H9 (cell line): ENCODE measurements around the gene SCRN1. TPM values are rescaled to one million over a fixed set of nuclear protein-coding genes. Genes with fewer than 3 reads are reported as not detected.

Experiments
- DNase-seq: peaks from one replicate; pipeline ENCODE4 v3.0.0-alpha.2; 2017
- H2AFZ ChIP-seq: one replicate; pipeline ENCODE4 v1.6.1; 2013; ENCODE audit warnings: mild to moderate bottlenecking, low read length, control low read depth, moderate library complexity
- H2AK5ac ChIP-seq: 2 replicates; pipeline ENCODE4 v1.6.1; 2013; ENCODE audit warnings: low read length, control low read depth, mixed read lengths; ENCODE audit not compliant: insufficient read length
- H2BK120ac ChIP-seq: one replicate; pipeline ENCODE4 v1.6.1; 2013; ENCODE audit warnings: low read depth, mild to moderate bottlenecking, low read length, control low read depth, inconsistent platforms; ENCODE audit not compliant: poor library complexity, severe bottlenecking
- H2BK12ac ChIP-seq: 2 replicates; pipeline ENCODE4 v1.6.1; 2013; ENCODE audit warnings: low read length, control low read depth, mixed read lengths, low read depth; ENCODE audit not compliant: insufficient read length
- H2BK15ac ChIP-seq: 2 replicates; pipeline ENCODE4 v1.6.1; 2013; ENCODE audit warnings: low read depth, low read length, control low read depth
- H2BK20ac ChIP-seq: one replicate; pipeline ENCODE4 v1.6.1; 2013; ENCODE audit warnings: low read depth, mild to moderate bottlenecking, low read length, control low read depth, inconsistent platforms; ENCODE audit not compliant: poor library complexity, severe bottlenecking
- H2BK5ac ChIP-seq: 2 replicates; pipeline ENCODE4 v1.6.1; 2013; ENCODE audit warnings: low read length, control low read depth, mixed read lengths; ENCODE audit not compliant: insufficient read length
- H3K14ac ChIP-seq: 2 replicates; pipeline ENCODE4 v1.6.1; 2013; ENCODE audit warnings: low read length, control low read depth; ENCODE audit not compliant: insufficient read depth
- H3K18ac ChIP-seq: 2 replicates; pipeline ENCODE4 v1.6.1; 2013; ENCODE audit warnings: low read depth, mild to moderate bottlenecking, mixed read lengths, low read length, control low read depth; ENCODE audit not compliant: insufficient read length
- H3K23ac ChIP-seq: 2 replicates; pipeline ENCODE4 v1.6.1; 2013; ENCODE audit warnings: low read length, control low read depth, mixed read lengths, low read depth; ENCODE audit not compliant: insufficient read length
- H3K23me2 ChIP-seq: 2 replicates; pipeline ENCODE4 v1.6.1; 2013; ENCODE audit warnings: low read depth, mild to moderate bottlenecking, mixed read lengths, low read length, control low read depth; ENCODE audit not compliant: insufficient read length, poor library complexity, severe bottlenecking
- H3K27ac ChIP-seq: 2 replicates; pipeline ENCODE4 v1.5.1; 2013; ENCODE audit warnings: low read length, control low read depth, mixed read lengths, low read depth; ENCODE audit not compliant: insufficient read length
- H3K27me3 ChIP-seq: 2 replicates; pipeline ENCODE4 v1.6.1; 2013; ENCODE audit warnings: low read length, control low read depth, inconsistent platforms; ENCODE audit not compliant: insufficient read depth
- H3K4ac ChIP-seq: 2 replicates; pipeline ENCODE4 v1.6.1; 2013; ENCODE audit warnings: low read depth, mild to moderate bottlenecking, control low read depth, inconsistent platforms, low read length, moderate library complexity
- H3K4me1 ChIP-seq: 2 replicates; pipeline ENCODE4 v1.6.1; 2013; ENCODE audit warnings: low read length, control low read depth, inconsistent platforms; ENCODE audit not compliant: insufficient read depth
- H3K4me2 ChIP-seq: 2 replicates; pipeline ENCODE4 v1.6.1; 2013; ENCODE audit warnings: low read length, control low read depth, mixed read lengths; ENCODE audit not compliant: insufficient read length, insufficient read depth
- H3K56ac ChIP-seq: 2 replicates; pipeline ENCODE4 v1.6.1; 2013; ENCODE audit warnings: low read depth, mild to moderate bottlenecking, mixed read lengths, low read length, control low read depth; ENCODE audit not compliant: insufficient read length
- H3K79me1 ChIP-seq: 2 replicates; pipeline ENCODE4 v1.6.1; 2013; ENCODE audit warnings: low read depth, mild to moderate bottlenecking, moderate library complexity, low read length, control low read depth, inconsistent platforms; ENCODE audit not compliant: insufficient read depth, poor library complexity, severe bottlenecking
- H3K79me2 ChIP-seq: 2 replicates; pipeline ENCODE4 v1.6.1; 2013; ENCODE audit warnings: low read length, control low read depth, inconsistent platforms; ENCODE audit not compliant: insufficient read depth
- H3K9ac ChIP-seq: 2 replicates; pipeline ENCODE4 v1.6.1; 2013; ENCODE audit warnings: low read length, control low read depth, mixed read lengths; ENCODE audit not compliant: insufficient read length; ENCODE audit errors: extremely low read depth
- H3K9me3 ChIP-seq: one replicate; pipeline ENCODE4 v1.6.1; 2013; ENCODE audit warnings: low read depth, low read length, inconsistent platforms; ENCODE audit not compliant: control insufficient read depth
- H3T11ph ChIP-seq: one replicate; pipeline ENCODE4 v1.6.1; 2013; ENCODE audit warnings: mild to moderate bottlenecking, low read length, control low read depth, inconsistent platforms
- H4K20me1 ChIP-seq: one replicate; pipeline ENCODE4 v1.6.1; 2013; ENCODE audit not compliant: control insufficient read depth, insufficient read length, insufficient read depth
- H4K5ac ChIP-seq: 2 replicates; pipeline ENCODE4 v1.6.1; 2013; ENCODE audit warnings: low read depth, mild to moderate bottlenecking, mixed read lengths, low read length, control low read depth; ENCODE audit not compliant: insufficient read length
- H4K8ac ChIP-seq: replicated peaks from 2 replicates; pipeline ENCODE4 v1.6.1; 2013; ENCODE audit warnings: low read length, control low read depth, mixed read lengths, low read depth; ENCODE audit not compliant: insufficient read length
- H4K91ac ChIP-seq: 2 replicates; pipeline ENCODE4 v1.6.1; 2013; ENCODE audit warnings: low read depth, mild to moderate bottlenecking, moderate library complexity, mixed read lengths, low read length, control low read depth; ENCODE audit not compliant: insufficient read length
- H3K27ac Mint-ChIP-seq, 3 experiments: 2 replicates in 2 of 3; 3 replicates in 1 of 3; pipeline ENCODE4 v1.8.0; 2020 to 2021; ENCODE audit warnings: mixed read lengths in 3 of 3, mild to moderate bottlenecking in 1 of 3, moderate library complexity in 1 of 3
- H3K27me3 Mint-ChIP-seq: 2 replicates; pipeline ENCODE4 v1.8.0; 2021; ENCODE audit warnings: low read depth, mild to moderate bottlenecking, moderate library complexity, mixed read lengths
- H3K36me3 Mint-ChIP-seq, 3 experiments: 2 replicates in 2 of 3; 3 replicates in 1 of 3; pipeline ENCODE4 v1.8.0; 2020 to 2021; ENCODE audit warnings: low read depth in 3 of 3, mixed read lengths in 3 of 3; ENCODE audit not compliant: insufficient read depth in 1 of 3
- H3K4me1 Mint-ChIP-seq, 2 experiments: 2 replicates each; pipeline ENCODE4 v1.8.0; 2020; ENCODE audit warnings: mixed read lengths in 2 of 2
- H3K4me3 Mint-ChIP-seq, 2 experiments: 2 replicates in 1 of 2; 3 replicates in 1 of 2; pipeline ENCODE4 v1.8.0; 2020 to 2021; ENCODE audit warnings: mild to moderate bottlenecking in 2 of 2, mixed read lengths in 2 of 2, moderate library complexity in 1 of 2
- H3K9me3 Mint-ChIP-seq, 2 experiments: 2 replicates in 1 of 2; 3 replicates in 1 of 2; pipeline ENCODE4 v1.8.0; 2020; ENCODE audit warnings: mild to moderate bottlenecking in 2 of 2, mixed read lengths in 2 of 2, moderate library complexity in 1 of 2
- WGBS: extraction: QIAGEN DNeasy Blood & Tissue Kit; methylation state at CpG from one replicate; pipeline ENCODE4 v1.1.7; 2013; ENCODE audit warnings: missing lambda C conversion rate, low lambda C conversion rate, mixed read lengths; ENCODE audit not compliant: insufficient read length; ENCODE audit errors: extremely low coverage; 5-methylcytosine and 5-hydroxymethylcytosine counted together
- total RNA-seq: library from RNA; stranded (reverse); gene quantifications from 2 replicates; pipeline ENCODE4 v1.2.1, GENCODE V29; 2021
- TF ChIP-seq, protein P1 (sequence below): fragments of 200-600 bp; sonication (generic); conservative IDR thresholded peaks from 3 replicates; pipeline ENCODE4 v1.8.0; 2021; ENCODE audit warnings: antibody characterized with exemption, mild to moderate bottlenecking

The SCRN1 gene
- total RNA-seq, 1 experiment from 2014 or later = 101 TPM

DNA sequence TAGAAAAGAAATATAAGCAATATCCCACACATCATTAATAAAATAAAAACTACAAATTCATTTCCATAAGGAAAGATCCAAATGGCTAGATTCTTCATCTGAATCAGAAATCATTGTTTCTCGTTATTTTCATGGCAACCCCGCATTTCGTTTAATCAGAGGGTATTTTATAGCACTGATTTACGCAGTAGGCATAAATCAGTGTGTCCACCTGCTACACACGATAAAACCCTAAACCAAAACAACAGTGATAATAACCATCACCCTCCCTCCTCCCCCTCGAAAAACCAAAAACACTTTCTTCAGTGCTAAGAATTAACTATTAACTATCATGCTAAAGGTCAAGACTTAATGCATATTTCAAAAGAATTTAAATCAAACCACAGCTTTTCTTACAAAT lies 20.4 kb upstream of the SCRN1 start:
- no peak overlapping the region for H2BK12ac ChIP-seq
- H3K23me2 ChIP-seq = no peaks in the 10 kb centered on the region
- H3K56ac ChIP-seq = no peak overlapping the region
- no peaks in the 10 kb centered on the region for H3K27me3 ChIP-seq
- no peak overlapping the region for H3K14ac ChIP-seq
- no peak overlapping the region for H2BK15ac ChIP-seq
- no peak overlapping the region for H3K4ac ChIP-seq
- H3K4me1 ChIP-seq = no peaks in the 10 kb centered on the region
- no peaks in the 10 kb centered on the region for H3K9me3 ChIP-seq
- no peaks in the 10 kb centered on the region for H3K9me3 Mint-ChIP-seq
- H3K27me3 Mint-ChIP-seq = no peaks in the 10 kb centered on the region
- H4K8ac ChIP-seq = no peak overlapping the region
- no peak overlapping the region for H2AFZ ChIP-seq
- H3K27ac ChIP-seq = no peak overlapping the region
- no peaks in the 10 kb centered on the region for H4K20me1 ChIP-seq
- peaks cover 0 to 3% (median 3%) of the 10 kb centered on the region in 3 experiments; a peak in 4 of 7 replicates for H3K36me3 Mint-ChIP-seq
- H3K9ac ChIP-seq = no peak overlapping the region
- no peak overlapping the region for H2AK5ac ChIP-seq
- H3K18ac ChIP-seq = no peak overlapping the region
- 100% methylated on average over 1 of the region's 6 CpGs for WGBS
- H3K79me2 ChIP-seq = no peaks in the 10 kb centered on the region
- TF ChIP-seq, protein P1, sequence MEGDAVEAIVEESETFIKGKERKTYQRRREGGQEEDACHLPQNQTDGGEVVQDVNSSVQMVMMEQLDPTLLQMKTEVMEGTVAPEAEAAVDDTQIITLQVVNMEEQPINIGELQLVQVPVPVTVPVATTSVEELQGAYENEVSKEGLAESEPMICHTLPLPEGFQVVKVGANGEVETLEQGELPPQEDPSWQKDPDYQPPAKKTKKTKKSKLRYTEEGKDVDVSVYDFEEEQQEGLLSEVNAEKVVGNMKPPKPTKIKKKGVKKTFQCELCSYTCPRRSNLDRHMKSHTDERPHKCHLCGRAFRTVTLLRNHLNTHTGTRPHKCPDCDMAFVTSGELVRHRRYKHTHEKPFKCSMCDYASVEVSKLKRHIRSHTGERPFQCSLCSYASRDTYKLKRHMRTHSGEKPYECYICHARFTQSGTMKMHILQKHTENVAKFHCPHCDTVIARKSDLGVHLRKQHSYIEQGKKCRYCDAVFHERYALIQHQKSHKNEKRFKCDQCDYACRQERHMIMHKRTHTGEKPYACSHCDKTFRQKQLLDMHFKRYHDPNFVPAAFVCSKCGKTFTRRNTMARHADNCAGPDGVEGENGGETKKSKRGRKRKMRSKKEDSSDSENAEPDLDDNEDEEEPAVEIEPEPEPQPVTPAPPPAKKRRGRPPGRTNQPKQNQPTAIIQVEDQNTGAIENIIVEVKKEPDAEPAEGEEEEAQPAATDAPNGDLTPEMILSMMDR = no peak
- DNase-seq = no peak
- no peak overlapping the region for H3K4me3 Mint-ChIP-seq
- no peak overlapping the region for H4K5ac ChIP-seq
- no peak overlapping the region for H3K27ac Mint-ChIP-seq
- no peak overlapping the region for H3K4me2 ChIP-seq
- H4K91ac ChIP-seq = no peak overlapping the region
- no peak overlapping the region for H3K23ac ChIP-seq
- peaks cover 8% of the 10 kb centered on the region in 2 experiments for H3K4me1 Mint-ChIP-seq
- no peak overlapping the region for H3T11ph ChIP-seq
- no peak overlapping the region for H2BK5ac ChIP-seq
- no peak overlapping the region for H2BK120ac ChIP-seq
- no peak overlapping the region for H2BK20ac ChIP-seq
- no peaks in the 10 kb centered on the region for H3K79me1 ChIP-seq
